DMS79 (cell line): ENCODE data around the gene SPX.

Source experiments
- DNase-seq: peaks from one replicate; lab custom pipeline; 2025; lab: John Stamatoyannopoulos, UW

The SPX gene

GRCh38 chr12:21580748-21581516, 54.8 kb downstream of the SPX start:
- no peak for DNase-seq
